Measurements from ENCODE around the gene ELF1. TPM values are rescaled to one million over a fixed set of nuclear protein-coding genes. Genes with fewer than 3 reads are reported as not detected.

The ELF1 gene
- total RNA-seq, 2 donors from 2014 or later, result 72.2 to 120 TPM

DNA sequence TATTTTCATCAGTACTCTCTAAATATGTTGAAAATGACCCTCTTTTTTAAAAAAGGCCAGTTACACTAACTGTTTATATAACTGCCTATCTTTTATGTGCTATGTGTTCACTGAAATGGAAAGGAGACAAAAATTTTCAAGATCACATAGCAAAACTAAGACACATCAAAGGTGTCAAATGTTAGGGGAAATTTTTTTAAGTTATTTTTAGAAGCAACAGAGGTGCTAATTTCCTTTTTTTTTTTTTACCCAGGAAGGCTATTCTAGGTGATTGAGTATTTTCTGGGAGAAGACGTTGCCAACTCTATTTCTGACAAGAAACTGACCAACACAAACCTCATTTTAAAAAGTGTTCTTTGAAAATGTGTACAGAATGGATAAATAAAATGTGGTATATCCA, 45.7 kb downstream of the ELF1 start:
- H3K9ac ChIP-seq (ENCODE audit: low read depth in 2 of 2, low read length in 2 of 2), result peak overlapping the region in 1 of 2 donors; percentile 81
- intact Hi-C loops (cut with DNase I), result no loop called here
- no peak for DNase-seq
- H3K27me3 ChIP-seq, result no peaks in the 10 kb centered on the region
- TF ChIP-seq CTCF (IDR thresholded peaks at IDR 0.05), result no peak
- no peaks in the 10 kb centered on the region for H3K9me3 ChIP-seq
- no peak overlapping the region for H3K27ac ChIP-seq
- no peaks in the 10 kb centered on the region for H3K36me3 ChIP-seq
- peaks cover 32% of the 10 kb centered on the region for H3K4me1 ChIP-seq
- no peak overlapping the region for H3K4me3 ChIP-seq

DNA sequence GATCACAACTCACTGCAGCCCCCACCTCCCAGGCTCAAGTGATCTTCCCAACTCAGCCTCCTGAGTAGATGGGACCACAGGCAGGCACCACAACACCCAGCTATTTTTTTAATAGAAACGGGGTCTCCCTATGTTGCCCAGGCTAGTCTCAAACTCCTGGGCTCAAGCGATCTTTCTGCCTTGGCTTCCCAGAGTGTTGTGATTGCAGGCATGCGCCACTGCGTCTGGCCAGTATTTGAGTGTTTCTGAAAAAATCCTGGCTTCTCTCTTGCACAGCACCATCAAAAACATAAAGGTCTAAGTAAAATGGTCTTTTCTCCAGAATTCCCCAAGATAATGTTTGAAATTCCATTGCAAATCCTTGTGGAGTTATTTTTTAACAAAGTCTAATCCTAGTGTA, 47.8 kb downstream of the ELF1 start:
- H3K36me3 ChIP-seq, result no peaks in the 10 kb centered on the region
- no peak overlapping the region for H3K27ac ChIP-seq
- no peaks in the 10 kb centered on the region for H3K9me3 ChIP-seq
- no peaks in the 10 kb centered on the region for H3K27me3 ChIP-seq
- TF ChIP-seq CTCF (IDR thresholded peaks at IDR 0.05), result no peak
- no peak for DNase-seq
- no peak overlapping the region for H3K9ac ChIP-seq (ENCODE audit: low read depth in 2 of 2, low read length in 2 of 2)
- intact Hi-C loops (cut with DNase I), result no loop called here
- peaks cover 26% of the 10 kb centered on the region for H3K4me1 ChIP-seq
- H3K4me3 ChIP-seq, result no peak overlapping the region

DNA sequence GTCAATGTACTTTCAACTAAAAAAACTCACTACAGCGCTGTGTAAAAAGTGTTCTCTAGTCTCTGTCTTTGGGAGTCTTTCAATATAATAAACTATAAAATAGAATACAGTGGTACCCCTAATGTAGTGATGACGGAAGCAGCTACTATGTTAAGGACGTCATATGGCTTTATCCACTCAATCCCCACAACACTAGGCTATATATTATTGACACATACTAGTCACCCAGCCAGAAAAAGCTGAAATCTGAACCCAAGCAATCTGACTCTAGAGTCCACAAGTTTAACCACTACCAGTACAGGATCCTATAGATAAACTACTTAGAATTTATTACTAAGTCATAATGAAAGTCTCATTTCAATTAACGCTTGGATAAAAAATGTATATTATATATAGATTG, 48.3 kb downstream of the ELF1 start:
- Histone ChIP-seq H3K4me1 (peaks cover 21% of the 10 kb centered on the region), H3K4me3 (no peak overlapping the region), H3K27me3 (no peaks in the 10 kb centered on the region), H3K27ac (no peak overlapping the region), H3K9me3 (no peaks in the 10 kb centered on the region), H3K9ac (ENCODE audit: low read depth in 2 of 2, low read length in 2 of 2) (no peak overlapping the region), H3K36me3 (no peaks in the 10 kb centered on the region)
- TF ChIP-seq CTCF (IDR thresholded peaks at IDR 0.05), result no peak
- intact Hi-C loops (cut with DNase I), result no loop called here
- no peak for DNase-seq

GRCh38 chr13:40969169-40969901, 49.8 kb downstream of the ELF1 start:
- H3K36me3 ChIP-seq, result no peaks in the 10 kb centered on the region
- H3K9ac ChIP-seq (ENCODE audit: low read depth in 2 of 2, low read length in 2 of 2), result no peak overlapping the region
- no peaks in the 10 kb centered on the region for H3K9me3 ChIP-seq
- no peak for DNase-seq
- no peaks in the 10 kb centered on the region for H3K27me3 ChIP-seq
- TF ChIP-seq CTCF (IDR thresholded peaks at IDR 0.05), result no peak
- intact Hi-C loops (cut with DNase I), result no loop called here
- peaks cover 18% of the 10 kb centered on the region for H3K4me1 ChIP-seq
- H3K27ac ChIP-seq, result no peak overlapping the region
- no peak overlapping the region for H3K4me3 ChIP-seq

DNA sequence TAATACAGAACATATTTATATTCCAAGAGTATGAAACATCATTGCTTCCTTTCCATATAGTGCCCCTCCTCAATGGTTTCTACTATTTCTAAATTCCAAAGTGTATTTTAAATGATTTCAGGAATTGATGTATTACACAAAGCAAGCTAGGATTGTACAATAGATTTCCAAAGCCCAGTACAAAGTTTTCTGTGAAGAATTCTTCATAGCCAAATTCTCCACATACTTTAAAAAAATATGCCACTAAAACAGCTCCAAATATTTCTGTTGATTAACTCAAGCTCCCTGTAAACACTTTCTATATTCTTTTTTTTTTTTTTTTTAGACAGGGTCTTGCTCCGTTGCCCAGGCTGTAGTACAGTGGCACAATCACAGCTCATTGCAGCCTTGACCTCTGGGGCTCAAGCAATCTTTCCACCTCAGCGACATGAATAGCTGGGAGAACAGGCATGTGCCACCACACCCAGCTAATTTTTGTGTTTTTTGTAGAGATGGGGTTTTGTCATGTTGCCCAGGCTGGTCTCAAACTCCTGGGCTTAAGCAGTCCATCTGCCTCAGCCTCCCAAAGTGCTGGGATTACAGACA, 50.6 kb downstream of the ELF1 start:
- no peak for TF ChIP-seq CTCF (IDR thresholded peaks at IDR 0.05)
- intact Hi-C loops (cut with DNase I), result no loop called here
- Histone ChIP-seq H3K9me3 (no peaks in the 10 kb centered on the region), H3K4me1 (peaks cover 10% of the 10 kb centered on the region), H3K27me3 (no peaks in the 10 kb centered on the region), H3K36me3 (no peaks in the 10 kb centered on the region), H3K4me3 (no peak overlapping the region), H3K27ac (no peak overlapping the region), H3K9ac (ENCODE audit: low read depth in 2 of 2, low read length in 2 of 2) (no peak overlapping the region)
- DNase-seq, result no peak
